Measurements from ENCODE around the gene GNAI2. TPM values are rescaled to one million over a fixed set of nuclear protein-coding genes. Genes with fewer than 3 reads are reported as not detected.

GNAI2 gene
- total and polyA plus RNA-seq, 12 donors, result 107 to 270 (median 146) TPM

GRCh38 chr3:50229490-50229889 lies 6.5 kb upstream of the GNAI2 start:
- 89 to 93% methylated on average over 3 of the region's 3 CpGs for WGBS, 2 donors
- peaks cover 8 to 59% (median 22%) of the 10 kb centered on the region in 9 donors for H3K4me1 ChIP-seq
- no peaks in the 10 kb centered on the region for H3K27me3 ChIP-seq
- peak overlapping the region in 2 of 10 donors; percentile 21 to 85 for H3K27ac ChIP-seq
- intact Hi-C loops (cut with DNase I), result loop anchor here in 3 of 10 donors (2.0 to 5.0 kb wide), 3 partner anchors 37 to 43 kb away; partner anchors contain the start of gene GNAT1 (in 1 of the 3)
- no peaks in the 10 kb centered on the region for H3K9me3 ChIP-seq
- TF ChIP-seq, protein P1, sequence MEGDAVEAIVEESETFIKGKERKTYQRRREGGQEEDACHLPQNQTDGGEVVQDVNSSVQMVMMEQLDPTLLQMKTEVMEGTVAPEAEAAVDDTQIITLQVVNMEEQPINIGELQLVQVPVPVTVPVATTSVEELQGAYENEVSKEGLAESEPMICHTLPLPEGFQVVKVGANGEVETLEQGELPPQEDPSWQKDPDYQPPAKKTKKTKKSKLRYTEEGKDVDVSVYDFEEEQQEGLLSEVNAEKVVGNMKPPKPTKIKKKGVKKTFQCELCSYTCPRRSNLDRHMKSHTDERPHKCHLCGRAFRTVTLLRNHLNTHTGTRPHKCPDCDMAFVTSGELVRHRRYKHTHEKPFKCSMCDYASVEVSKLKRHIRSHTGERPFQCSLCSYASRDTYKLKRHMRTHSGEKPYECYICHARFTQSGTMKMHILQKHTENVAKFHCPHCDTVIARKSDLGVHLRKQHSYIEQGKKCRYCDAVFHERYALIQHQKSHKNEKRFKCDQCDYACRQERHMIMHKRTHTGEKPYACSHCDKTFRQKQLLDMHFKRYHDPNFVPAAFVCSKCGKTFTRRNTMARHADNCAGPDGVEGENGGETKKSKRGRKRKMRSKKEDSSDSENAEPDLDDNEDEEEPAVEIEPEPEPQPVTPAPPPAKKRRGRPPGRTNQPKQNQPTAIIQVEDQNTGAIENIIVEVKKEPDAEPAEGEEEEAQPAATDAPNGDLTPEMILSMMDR (IDR thresholded peaks at IDR 0.05), result no peak
- H3K4me3 ChIP-seq, result no peak overlapping the region
- DNase-seq (no peak), ATAC-seq (no peak)
- H3K36me3 ChIP-seq, result no peaks in the 10 kb centered on the region

GRCh38 chr3:50230104-50230793 lies 5.8 kb upstream of the GNAI2 start:
- H3K27ac ChIP-seq, result peak overlapping the region in 3 of 10 donors; percentile 0 to 85 (median 21)
- H3K27me3 ChIP-seq, result no peaks in the 10 kb centered on the region
- WGBS, 2 donors, result 86% methylated on average over 8 of the region's 8 CpGs

GRCh38 chr3:50230794-50231125 lies 5.2 kb upstream of the GNAI2 start:
- H3K36me3 ChIP-seq, result no peaks in the 10 kb centered on the region
- no peak for ATAC-seq
- DNase-seq, result no peak
- TF ChIP-seq, protein P1 (IDR thresholded peaks at IDR 0.05), result no peak
- no peaks in the 10 kb centered on the region for H3K9me3 ChIP-seq
- peaks cover 8 to 70% (median 29%) of the 10 kb centered on the region in 9 donors for H3K4me1 ChIP-seq
- intact Hi-C loops (cut with DNase I), result no loop called here
- 91 to 92% methylated on average over 4 of the region's 4 CpGs for WGBS, 2 donors
- peak overlapping the region in 2 of 10 donors; percentile 0 to 85 for H3K27ac ChIP-seq
- no peaks in the 10 kb centered on the region for H3K27me3 ChIP-seq
- H3K4me3 ChIP-seq, result no peak overlapping the region

More at GRCh38 chr3:50230104-50230793, 5.8 kb upstream of the GNAI2 start:
- peaks cover 8 to 66% (median 28%) of the 10 kb centered on the region in 9 donors for H3K4me1 ChIP-seq
- H3K36me3 ChIP-seq, result no peaks in the 10 kb centered on the region
- TF ChIP-seq, protein P1 (IDR thresholded peaks at IDR 0.05), result no peak
- no peak overlapping the region for H3K4me3 ChIP-seq
- ATAC-seq (no peak), DNase-seq (no peak)
- intact Hi-C loops (cut with DNase I), result no loop called here
- H3K9me3 ChIP-seq, result no peaks in the 10 kb centered on the region

DNA sequence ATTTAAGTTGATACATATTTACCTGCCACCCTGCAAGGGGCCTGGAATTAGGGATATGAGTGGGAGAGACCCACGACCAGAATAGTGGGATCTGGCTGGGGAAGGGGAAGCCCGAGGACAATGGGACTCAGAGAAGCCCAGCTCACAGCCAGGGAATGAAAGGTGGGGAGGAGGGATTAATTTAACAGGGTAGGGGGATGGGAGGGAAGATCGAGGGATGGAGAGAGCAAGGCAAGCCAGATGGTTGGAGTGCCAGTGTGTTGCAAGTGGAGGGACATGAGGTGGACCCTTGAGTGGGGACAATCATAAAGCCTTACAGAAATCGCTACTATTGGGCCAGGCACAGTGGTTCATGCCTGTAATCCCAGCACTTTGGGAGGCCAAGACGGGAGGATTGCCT lies 4.4 kb upstream of the GNAI2 start:
- Histone ChIP-seq H3K9me3 (no peaks in the 10 kb centered on the region), H3K36me3 (no peaks in the 10 kb centered on the region), H3K4me3 (no peak overlapping the region), H3K4me1 (peaks cover 8 to 62% (median 24%) of the 10 kb centered on the region in 9 donors), H3K27me3 (no peaks in the 10 kb centered on the region), H3K27ac (no peak overlapping the region)
- intact Hi-C loops (cut with DNase I), result no loop called here
- WGBS, 2 donors, result 81 to 88% methylated on average over 5 of the region's 5 CpGs
- ATAC-seq, result no peak
- DNase-seq, result no peak
- TF ChIP-seq, protein P1 (IDR thresholded peaks at IDR 0.05), result no peak

All from heart right ventricle (tissue), 16 donors.